GM18907 (cell line): ENCODE data around the gene SLC29A3.
"Not testable (repeated sequence)": the region's sequence is repeated elsewhere in the genome, so short reads cannot be mapped to it uniquely, and the experiment has no call there.

Experiments used
- ATAC-seq: cut with Tn5 transposase; IDR thresholded peaks from one replicate; pipeline ENCODE4 v1.9.1; 2021; ENCODE audit warnings: mild to moderate bottlenecking, moderate library complexity; ENCODE audit not compliant: unreplicated experiment

Gene SLC29A3

GRCh38 chr10:71319042-71319799 lies at the start of gene SLC29A3:
Gene SLC29A3, plus strand, starts transcription at chr10:71319259. Its CDS starts 51 bp downstream, at chr10:71319310.
- peak; percentile 71 for ATAC-seq

DNA sequence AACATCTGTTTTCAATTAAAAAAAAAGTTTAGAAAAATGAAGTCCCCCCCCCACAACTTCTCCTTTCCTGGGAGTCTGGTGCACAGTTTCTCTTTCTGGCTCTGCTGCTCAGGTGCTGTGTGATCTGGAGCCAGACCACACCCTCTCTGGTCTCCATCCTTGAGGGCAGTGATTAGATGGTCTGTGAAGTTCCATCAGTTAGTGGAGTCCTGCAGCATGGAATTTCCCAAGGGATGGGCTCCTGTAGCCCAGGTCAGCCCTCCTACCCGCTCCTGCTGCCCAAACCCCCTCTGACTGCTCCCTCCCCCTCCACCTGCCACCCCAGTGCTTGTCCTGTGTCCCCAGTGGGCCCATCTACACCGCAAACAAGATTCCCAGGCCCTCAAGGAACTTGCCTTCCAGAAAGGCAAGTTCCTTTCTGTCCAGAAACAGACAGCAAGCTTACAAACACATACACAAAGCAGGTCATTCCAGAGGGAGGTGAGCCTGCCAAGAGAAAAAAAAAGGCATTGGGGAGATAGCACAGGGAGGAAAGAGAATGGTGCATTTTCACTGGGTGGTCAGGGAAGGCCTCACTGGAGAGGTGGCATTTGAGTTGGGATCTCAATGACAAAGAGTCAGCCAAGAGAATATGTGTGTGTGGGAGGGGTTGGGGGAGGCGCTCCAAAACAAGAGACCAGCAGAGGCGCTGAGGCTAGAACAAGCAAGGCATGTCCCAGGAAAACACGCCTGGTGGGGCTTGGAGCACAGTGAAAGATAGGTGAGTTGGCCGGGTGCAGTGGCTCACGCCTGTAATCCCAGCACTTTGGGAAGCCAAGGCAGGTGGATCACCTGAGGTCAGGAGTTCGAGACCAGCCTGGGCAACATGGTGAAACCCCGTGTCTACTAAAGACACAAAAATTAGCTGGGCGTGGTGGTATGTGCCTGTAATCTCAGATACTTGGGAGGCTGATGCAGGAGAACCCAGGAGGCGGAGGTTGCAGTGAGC lies 49.5 kb upstream of the SLC29A3 start:
- no peak for ATAC-seq

GRCh38 chr10:71270301-71271220 lies 48.5 kb upstream of the SLC29A3 start:
- no peak for ATAC-seq

DNA sequence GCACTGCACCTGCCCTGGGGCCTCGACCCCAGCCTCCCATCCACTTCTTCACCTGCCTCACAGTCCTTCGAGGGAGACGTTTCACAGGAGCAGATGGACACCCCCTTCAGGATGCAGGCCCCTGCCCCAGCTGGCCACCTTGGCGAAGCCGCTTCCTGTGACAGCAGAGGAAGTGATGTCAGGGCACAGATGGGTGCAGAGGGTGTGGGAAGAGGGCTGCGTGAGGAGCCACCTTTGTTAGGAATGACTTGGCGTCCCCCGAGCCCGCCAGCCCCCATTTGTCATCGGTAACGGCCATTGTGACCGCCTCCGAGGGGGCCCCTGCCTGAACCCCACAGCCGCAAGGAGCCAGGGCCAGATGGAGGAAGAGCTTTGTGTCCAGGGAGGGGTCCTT lies 47.4 kb upstream of the SLC29A3 start:
- no peak for ATAC-seq

DNA sequence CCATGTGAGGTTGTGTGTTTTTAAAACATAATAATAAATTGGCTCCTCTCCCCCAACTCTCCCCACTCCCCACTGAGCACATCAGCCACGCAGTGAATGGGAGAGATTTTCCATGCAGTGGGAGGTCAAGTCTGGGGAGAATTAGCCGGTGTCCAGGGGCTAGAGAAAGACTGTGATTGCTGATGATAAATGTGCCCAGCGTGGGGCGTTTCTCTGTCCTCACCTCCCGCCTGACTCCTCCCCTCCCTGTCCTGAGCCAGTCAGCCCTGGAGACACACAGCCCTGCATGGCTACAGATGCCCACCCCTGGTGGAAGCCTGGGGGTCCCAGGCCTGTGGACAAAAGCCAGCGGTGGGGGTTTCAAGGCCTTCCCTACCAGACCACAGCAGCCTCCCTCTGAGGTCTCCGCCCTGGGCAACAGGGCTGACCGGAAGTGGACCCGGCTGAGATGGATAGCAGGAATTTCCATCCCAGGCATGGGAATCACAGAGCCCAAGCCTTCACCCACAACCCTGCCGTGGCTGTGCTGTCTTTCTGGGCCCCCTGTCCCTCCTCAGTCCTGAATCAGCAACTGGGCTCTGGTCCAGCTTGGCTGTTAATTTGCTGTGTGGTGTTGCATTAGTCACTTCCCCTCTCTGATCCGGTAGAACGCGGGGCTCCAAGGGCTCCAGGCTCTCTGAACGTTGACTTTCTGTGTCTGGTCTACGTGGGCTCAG lies 46.8 kb upstream of the SLC29A3 start:
- ATAC-seq: no peak

- not testable (repeated sequence) for ATAC-seq
These were observed 46.1 kb upstream of the SLC29A3 start for GRCh38 chr10:71272974-71273373.

GRCh38 chr10:71273506-71273905 lies 45.6 kb upstream of the SLC29A3 start:
- ATAC-seq: no peak

DNA sequence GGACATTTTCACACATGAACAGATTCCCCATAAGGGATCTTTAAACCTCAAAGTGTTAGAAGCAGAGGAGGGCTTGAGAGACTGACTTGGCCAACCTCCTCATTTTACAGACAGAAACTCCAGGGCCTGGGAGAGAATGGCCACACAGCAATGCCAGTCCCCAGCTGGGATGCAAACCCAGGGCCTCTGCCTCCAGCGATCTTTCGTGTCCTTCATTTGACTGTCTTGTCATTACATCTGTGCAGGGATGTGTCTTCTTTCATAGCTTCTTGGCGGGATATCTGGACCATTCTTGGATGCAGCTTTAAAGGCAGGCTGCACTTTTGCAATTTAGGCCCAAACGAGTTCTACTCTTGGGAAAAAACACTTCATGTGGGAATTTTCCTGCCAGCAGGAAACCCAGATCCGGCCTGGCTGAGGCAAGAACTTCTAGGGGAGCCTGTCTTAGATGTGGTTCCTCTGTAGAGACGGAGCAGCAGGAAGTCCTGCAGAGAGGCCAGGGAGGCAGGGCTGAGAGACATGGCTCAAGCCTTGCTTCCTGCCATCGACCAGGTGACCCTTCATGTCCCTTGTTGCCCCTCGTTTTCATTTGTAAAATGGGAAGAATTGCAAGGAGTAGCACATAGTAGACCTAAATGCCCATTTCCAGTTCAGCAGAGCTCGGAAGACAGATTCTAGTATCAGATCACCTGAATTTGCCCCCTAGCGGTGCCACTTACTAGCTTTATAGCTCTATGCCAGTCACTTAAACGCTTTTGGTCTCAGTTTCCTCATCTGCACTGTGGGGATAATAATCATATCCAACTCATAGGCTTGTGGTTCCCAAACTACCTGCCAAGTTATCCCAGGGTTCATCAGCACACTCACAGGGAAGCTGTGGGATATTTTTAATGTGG lies 43.9 kb upstream of the SLC29A3 start:
- ATAC-seq: no peak

GRCh38 chr10:71276873-71277272 lies 42.2 kb upstream of the SLC29A3 start:
- ATAC-seq: no peak

DNA sequence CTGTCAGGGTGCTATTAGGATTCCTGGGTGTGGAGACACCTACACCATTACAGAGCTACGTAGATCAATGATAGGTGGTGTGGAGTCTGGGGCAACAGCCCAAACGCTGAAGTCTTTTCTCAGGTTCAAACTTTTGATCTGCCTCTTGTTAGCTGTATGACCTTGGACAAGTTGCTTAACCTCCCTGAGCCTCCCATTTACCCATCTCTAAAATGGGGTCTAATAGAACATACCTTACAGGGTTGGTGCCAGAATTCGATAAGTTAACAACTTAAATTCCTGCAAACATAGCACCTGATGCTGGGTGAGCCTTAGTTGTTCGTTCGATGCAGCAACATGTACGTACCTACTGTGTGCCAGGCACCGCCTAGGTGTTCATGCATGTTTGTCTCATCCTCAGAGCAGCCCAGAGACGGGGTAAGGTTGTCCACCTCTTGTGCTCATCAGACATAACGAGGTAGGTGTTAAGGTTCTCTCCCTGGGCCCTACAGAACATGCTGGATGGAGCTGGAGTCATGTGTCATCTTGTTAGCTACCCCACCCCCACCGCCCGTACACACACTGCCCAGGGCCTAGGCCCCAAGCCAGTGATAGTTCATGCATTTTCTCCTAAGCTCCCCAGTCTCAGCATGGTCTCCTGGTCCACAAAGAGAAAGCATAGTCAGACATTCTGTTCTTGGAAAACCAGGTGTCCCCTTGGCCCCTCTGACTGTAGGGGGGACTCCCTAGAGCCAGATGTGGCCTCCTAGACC lies 41.0 kb upstream of the SLC29A3 start:
- no peak for ATAC-seq

DNA sequence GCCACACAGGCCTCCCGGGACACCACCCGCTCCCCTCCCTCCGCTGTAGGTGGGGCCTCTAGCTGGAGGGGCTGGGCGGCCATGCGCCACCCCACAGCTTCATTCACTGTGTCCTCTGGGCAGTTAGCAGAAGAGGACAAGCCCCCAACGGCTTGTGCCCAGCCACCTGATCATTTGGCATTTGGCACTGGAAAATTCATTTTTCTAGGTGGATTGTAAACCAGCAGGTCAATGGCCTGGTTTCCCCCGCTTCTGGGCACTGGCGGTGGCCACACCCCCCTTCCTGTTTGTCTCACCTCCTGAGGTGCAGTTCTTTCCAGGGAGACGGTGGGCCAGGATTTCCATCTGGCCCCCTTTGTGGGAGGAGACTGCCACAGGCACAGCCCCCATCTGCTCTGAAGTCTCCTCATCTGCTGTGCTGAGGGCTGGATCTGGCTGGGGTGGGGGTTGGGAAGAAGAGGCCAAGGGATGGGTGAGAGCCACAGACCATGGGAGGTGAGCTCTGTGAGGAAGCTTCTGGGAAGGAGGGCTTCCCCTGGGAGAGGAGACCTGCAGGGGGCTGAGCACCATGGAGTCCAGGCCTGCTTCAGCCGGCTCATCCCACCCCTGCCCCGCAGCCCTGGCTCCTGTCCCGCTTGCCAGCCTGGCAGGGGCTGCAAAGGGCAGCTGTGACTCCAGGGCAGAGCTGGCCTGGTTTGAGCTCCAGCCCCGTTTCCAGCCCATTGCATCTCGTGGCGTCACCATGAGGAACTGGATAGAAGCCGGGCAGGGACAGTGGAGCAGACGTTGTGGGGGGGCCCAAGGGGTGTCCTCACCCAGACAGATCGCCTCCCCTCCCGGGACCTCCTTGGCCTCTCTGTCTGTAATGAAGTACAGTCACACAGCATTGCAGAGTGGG lies 40.1 kb upstream of the SLC29A3 start:
- no peak for ATAC-seq

DNA sequence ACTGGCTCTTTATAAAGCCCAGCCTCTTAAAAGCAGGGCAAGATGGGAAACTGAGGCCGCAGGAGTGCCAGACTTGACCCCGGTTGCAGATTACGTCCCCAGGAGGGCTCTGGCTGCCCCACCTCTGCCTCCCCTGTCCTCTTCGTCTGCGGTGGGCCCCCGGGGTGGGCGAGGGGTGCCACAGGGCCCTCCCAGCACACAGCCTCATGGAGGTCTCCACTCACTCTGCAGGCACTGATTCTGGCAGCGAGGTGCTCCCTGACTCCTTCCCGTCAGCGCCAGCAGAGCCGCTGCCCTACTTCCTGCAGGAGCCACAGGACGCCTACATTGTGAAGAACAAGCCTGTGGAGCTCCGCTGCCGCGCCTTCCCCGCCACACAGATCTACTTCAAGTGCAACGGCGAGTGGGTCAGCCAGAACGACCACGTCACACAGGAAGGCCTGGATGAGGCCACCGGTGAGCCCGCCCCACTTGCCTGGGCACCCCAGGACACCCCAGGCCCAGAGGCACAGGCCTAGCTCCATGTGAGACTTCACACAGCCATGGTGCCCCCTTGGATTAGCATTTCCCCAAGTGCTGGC lies 39.4 kb upstream of the SLC29A3 start:
- no peak for ATAC-seq

- ATAC-seq: no peak
These were observed 38.8 kb upstream of the SLC29A3 start for GRCh38 chr10:71280216-71280615.

DNA sequence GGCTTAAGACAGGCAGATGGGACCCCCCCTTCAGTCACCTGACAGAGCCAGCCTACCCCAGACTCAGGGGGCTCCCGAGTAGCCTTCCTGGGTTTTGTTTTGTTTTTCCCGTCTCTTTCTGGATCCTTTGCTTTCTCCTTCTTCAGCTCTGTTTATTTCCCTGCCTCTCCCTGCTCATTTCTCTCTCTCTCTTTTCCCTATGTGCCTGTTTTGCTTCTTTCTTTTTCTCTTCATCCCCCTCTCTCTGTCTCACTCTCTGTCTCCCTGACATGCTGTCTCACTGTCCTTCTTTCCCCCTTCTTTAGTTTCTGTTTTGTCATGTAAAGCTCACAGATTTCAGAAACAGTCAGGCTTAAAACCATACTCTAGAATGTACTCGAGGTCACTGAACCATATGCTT lies 38.2 kb upstream of the SLC29A3 start:
- ATAC-seq: no peak

DNA sequence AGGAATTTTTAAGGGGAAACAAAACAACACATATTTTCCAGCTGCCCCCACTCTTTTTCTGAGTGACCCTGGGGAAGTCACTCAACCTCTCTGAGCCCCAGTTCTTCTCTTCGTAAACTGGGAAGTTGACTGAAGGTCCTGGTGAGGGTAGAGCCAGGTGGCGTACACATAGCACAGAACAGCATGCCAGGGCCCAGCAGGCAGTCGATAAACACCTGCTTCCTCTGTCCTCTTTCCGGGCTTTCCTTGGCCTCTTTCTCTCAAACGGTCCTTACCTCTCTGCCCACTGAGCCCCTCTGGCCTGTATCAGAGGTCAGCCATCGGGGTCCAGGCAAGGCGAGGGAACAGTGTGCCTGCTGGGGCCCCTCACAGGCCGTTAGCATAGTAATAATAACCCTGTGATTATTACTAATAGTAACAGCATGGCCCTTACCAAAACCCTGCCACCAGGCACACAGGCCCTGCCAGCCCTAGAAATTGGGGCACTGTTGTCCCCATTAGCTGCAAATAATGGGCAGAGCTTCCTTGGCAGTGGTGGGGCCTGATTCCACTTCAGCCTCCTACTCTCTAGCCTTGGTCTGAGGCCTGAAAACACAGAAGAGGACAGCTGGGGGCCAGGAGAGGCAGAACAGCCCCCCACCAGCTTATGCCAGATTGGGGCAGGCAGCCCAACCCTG lies 37.3 kb upstream of the SLC29A3 start:
- ATAC-seq: no peak

DNA sequence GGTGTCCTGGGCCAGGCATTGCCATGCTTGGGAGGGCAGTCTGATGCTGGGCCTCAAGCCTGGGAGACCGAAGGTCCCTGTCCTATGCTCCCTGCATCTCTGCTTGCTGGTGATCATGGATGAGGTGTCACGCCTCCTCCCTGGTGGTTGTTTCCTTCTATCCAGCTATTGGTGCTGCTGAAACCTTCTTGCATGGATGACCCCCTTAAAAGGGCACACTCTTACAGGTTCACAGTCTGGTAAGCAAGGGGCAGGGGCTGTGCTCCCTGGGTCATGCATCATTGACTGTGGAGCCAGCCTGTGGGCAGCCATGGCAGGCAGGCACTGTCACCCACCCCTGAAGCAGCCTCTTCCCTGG lies 36.8 kb upstream of the SLC29A3 start:
- no peak for ATAC-seq

DNA sequence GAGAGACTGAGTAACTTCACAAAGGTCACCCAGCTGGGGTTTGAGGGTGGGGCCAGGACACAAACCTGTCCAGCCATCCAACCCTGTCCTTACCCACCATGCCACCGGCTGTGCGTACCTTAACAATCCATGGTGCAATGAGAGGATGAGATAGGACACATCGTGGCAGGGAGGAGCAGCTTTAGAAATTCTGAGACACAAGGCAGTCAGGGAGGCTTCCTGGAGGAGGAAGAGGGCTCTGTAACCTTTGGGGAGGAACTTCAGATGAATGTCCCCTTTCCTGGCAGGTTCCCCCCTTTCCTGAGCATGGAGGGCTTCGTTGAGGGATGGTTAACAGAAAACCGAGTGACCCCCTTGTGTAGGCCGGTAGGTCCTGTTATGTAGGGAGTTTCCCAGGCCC lies 35.6 kb upstream of the SLC29A3 start:
- no peak for ATAC-seq
